ENCODE measurements around the gene ATP11C. TPM values are rescaled to one million over a fixed set of nuclear protein-coding genes. Genes with fewer than 3 reads are reported as not detected.

The ATP11C gene
- total RNA-seq = 21.6 TPM
- polyA plus RNA-seq = 14.6 TPM
- long read RNA-seq, donor 1 = 0 reads
- long read RNA-seq, donor 2 = 0 reads
- long read RNA-seq, donor 3 = 0 reads
- long read RNA-seq, donor 4, partial matches to known transcripts = 0 of 1 reads
- long read RNA-seq, donor 4, other reads (novel, unspliced or antisense) = 0 of 1 reads
- long read RNA-seq, donor 5 = 0 reads
- long read RNA-seq, donor 6 = 0 reads
- long read RNA-seq, donor 7 = 0 reads
- long read RNA-seq, donor 8 = 0 reads
- long read RNA-seq, donor 9 = 0 reads
- long read RNA-seq, donor 10 = 0 reads

DNA sequence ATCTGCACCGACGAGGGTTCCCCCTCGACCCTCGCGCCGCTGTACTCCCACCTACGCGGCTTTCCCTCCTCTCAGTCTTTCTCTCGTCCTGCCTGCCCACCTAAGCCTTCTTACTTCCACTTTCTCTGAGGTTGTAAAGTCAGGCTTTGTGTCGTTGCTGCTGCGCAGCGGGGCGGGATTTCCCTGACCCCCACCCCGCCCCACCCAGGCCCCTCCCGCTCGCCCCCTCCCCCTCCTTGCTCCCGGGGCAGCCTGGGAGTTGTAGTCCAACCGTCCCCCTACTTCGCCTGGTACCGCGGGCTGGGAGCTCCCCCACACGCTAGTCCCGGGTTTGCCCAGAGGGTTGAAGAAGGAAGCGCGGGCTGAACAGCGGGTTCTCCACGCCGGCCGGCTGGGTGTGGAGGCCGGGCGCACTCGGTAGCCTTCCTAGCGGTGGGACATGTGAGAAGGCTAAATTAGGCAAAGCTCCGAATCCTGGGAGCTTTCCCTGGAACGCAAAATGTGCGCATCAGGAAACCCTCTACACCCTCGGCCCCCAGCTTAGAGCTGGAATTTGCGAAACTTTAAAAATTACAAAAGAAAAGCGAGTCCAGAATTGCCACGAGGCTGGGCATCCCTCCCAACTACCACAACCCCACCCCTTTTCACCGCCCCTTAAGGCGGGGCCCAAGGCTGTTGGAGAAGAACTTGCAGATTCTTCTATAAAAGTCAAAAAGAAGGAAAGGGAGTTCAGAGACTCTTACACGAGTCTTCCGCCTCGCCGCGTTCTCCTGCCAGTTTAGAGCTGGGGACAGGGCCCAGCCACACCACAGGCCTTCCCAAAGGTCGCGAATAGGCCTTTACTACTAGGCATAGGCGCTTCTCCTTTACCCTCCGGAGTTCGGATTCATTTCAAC is at the start of gene ATP11C:
Gene ATP11C, minus strand, starts transcription at position 153 of the 896 bp plus-strand sequence. CDS start 1,011 bp downstream, outside the sequence.
- DNase-seq (ENCODE audit: low read depth in 6 of 9, low spot score in 9 of 9) = peak; percentile 47 to 89 (median 70)
- H3K4me1 ChIP-seq (ENCODE audit: control insufficient read depth in 2 of 2, insufficient read depth in 2 of 2, low read length in 2 of 2) = peaks cover 2 to 7% of the 10 kb centered on the region in 2 donors
- H3K4me3 ChIP-seq (ENCODE audit: low read length in 2 of 2) = peak within 1 kb of the TSS; percentile 63 to 69
- no peaks in the 10 kb centered on the region for H3K27me3 ChIP-seq (ENCODE audit: control insufficient read depth in 2 of 2, insufficient read depth in 1 of 2, low read length in 1 of 2)
- WGBS = 2% methylated on average over 52 of the region's 52 CpGs
- no peaks in the 10 kb centered on the region for H3K36me3 ChIP-seq (ENCODE audit: control insufficient read depth in 2 of 2, insufficient read depth in 2 of 2, low read length in 1 of 2)
- no peaks in the 10 kb centered on the region for H3K9me3 ChIP-seq (ENCODE audit: control insufficient read depth in 2 of 2, insufficient read depth in 1 of 2, low read length in 1 of 2)
- H3K27ac ChIP-seq (ENCODE audit: low read depth in 1 of 2, low read length in 1 of 2) = peak within 1 kb of the TSS; percentile 94 to 98

DNA sequence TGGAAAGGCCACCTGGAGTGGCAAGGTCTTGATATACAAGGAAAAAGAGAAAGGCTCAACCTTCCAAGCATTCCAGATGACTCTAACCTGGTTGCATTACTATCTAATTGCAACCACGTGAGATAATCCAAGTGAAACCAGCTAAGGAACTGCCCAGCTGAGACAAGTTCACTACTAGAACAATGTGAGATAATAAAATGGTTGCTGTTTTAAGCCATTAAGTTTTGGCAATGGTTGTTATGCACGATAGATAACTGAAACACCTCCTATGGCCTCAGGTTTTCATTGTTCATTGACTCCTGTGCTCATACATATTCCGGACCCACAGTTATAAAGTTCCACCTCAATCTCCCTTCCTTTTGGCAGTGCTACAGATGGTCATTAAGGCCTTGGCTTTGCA is 41.6 kb upstream of the ATP11C start:
- H3K27me3 ChIP-seq (ENCODE audit: control insufficient read depth in 2 of 2, insufficient read depth in 1 of 2, low read length in 1 of 2) = peaks cover 0 to 5% of the 10 kb centered on the region in 2 donors
- H3K27ac ChIP-seq (ENCODE audit: low read depth in 1 of 2, low read length in 1 of 2) = no peak overlapping the region
- no peaks in the 10 kb centered on the region for H3K36me3 ChIP-seq (ENCODE audit: control insufficient read depth in 2 of 2, insufficient read depth in 2 of 2, low read length in 1 of 2)
- no peaks in the 10 kb centered on the region for H3K9me3 ChIP-seq (ENCODE audit: control insufficient read depth in 2 of 2, insufficient read depth in 1 of 2, low read length in 1 of 2)
- WGBS = 94% methylated on average over 3 of the region's 3 CpGs
- no peaks in the 10 kb centered on the region for H3K4me1 ChIP-seq (ENCODE audit: control insufficient read depth in 2 of 2, insufficient read depth in 2 of 2, low read length in 2 of 2)
- H3K4me3 ChIP-seq (ENCODE audit: low read length in 2 of 2) = no peak overlapping the region
- DNase-seq (ENCODE audit: low read depth in 6 of 9, low spot score in 9 of 9) = no peak

DNA sequence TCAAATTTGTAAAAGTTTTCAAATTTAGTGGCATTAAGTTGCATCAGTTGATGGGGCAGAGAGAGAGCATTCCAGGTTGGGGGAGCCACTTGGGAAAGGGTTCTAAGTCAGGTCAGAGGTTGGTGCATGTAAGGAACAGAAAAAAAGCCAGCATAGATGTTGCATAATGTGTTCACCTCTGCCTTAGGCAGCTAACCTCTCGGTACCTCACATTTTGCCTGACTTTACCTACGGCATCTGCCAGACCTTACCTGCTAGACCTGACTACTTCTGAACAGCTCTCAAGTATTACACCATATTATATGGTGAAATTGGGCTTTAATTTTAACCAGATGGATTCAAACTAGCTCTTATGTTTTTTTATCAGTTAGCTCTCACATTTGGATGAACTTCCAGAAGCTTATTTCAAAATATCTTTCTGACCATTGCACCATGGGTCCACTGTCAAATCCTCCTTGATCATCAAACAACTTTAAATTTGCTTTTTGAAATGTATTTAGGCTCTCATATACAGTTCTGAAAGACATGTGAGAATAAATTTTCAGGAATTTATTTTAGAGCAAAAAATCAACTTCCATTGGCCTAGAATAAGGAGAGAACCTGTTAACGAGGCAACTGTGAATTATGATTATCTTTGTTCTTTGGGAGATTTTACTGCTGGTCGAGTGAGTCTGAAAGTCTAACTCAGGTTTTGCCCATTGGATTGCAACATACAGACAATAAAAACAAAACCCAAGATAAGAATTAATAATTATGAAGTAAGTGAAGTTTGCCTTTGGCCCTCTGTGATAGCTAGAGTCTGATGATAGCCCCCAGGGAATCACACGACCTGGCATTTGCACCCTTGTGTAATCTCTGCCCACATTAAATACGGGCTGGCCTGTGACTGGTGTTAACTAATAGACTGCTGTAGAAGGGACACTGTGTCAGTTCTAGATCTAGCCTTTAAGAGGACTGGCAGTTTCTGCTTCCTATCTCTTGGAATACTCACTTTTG is 40.1 kb upstream of the ATP11C start:
- Histone ChIP-seq H3K4me1 (ENCODE audit: control insufficient read depth in 2 of 2, insufficient read depth in 2 of 2, low read length in 2 of 2) (no peaks in the 10 kb centered on the region), H3K9me3 (ENCODE audit: control insufficient read depth in 2 of 2, insufficient read depth in 1 of 2, low read length in 1 of 2) (no peaks in the 10 kb centered on the region), H3K36me3 (ENCODE audit: control insufficient read depth in 2 of 2, insufficient read depth in 2 of 2, low read length in 1 of 2) (no peaks in the 10 kb centered on the region), H3K27ac (ENCODE audit: low read depth in 1 of 2, low read length in 1 of 2) (no peak overlapping the region), H3K27me3 (ENCODE audit: control insufficient read depth in 2 of 2, insufficient read depth in 1 of 2, low read length in 1 of 2) (peaks cover 0 to 5% of the 10 kb centered on the region in 2 donors), H3K4me3 (ENCODE audit: low read length in 2 of 2) (no peak overlapping the region)
- no peak for DNase-seq (ENCODE audit: low read depth in 6 of 9, low spot score in 9 of 9)
- WGBS = 93% methylated on average over 6 of the region's 6 CpGs

DNA sequence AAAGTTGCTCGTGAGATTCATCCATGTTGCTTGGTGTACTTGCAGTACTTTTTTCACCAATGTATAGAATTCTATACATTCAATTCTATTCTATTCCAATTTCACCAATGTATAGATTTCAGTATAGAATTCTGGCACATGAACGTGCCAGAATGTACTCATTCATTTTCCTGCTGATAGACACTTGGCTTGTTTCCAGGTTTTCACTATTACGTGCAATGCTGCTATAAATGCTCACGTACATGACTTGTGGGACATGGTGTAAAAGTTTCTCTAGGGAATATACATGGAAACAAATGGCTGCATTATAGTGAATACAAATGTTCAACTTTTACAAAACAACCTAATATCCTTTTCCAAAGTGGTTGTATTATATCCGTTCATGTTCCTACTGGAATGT is 39.3 kb upstream of the ATP11C start:
- H3K9me3 ChIP-seq (ENCODE audit: control insufficient read depth in 2 of 2, insufficient read depth in 1 of 2, low read length in 1 of 2) = no peaks in the 10 kb centered on the region
- H3K36me3 ChIP-seq (ENCODE audit: control insufficient read depth in 2 of 2, insufficient read depth in 2 of 2, low read length in 1 of 2) = no peaks in the 10 kb centered on the region
- H3K4me1 ChIP-seq (ENCODE audit: control insufficient read depth in 2 of 2, insufficient read depth in 2 of 2, low read length in 2 of 2) = no peaks in the 10 kb centered on the region
- H3K4me3 ChIP-seq (ENCODE audit: low read length in 2 of 2) = no peak overlapping the region
- no peak for DNase-seq (ENCODE audit: low read depth in 6 of 9, low spot score in 9 of 9)
- WGBS = 89% methylated on average over 5 of the region's 5 CpGs
- H3K27me3 ChIP-seq (ENCODE audit: control insufficient read depth in 2 of 2, insufficient read depth in 1 of 2, low read length in 1 of 2) = peaks cover 0 to 5% of the 10 kb centered on the region in 2 donors
- H3K27ac ChIP-seq (ENCODE audit: low read depth in 1 of 2, low read length in 1 of 2) = no peak overlapping the region

DNA sequence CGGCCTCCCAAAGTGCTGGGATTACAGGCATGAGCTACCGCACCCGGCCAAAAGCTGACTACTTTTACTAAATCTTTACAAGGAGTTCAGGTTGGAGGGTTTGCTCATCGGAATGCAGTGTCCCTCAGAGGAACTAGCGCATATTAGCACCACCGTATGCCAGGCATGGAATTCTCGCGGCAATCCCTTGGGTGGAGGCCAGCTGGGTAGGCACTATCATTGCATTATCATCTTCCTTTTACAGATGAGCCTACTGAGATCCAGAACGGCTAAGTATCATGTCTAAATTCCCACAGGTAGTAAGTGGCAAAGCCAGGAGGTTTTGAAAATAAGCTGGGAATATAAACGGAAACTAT is 38.5 kb upstream of the ATP11C start:
- Histone ChIP-seq H3K4me1 (ENCODE audit: control insufficient read depth in 2 of 2, insufficient read depth in 2 of 2, low read length in 2 of 2) (no peaks in the 10 kb centered on the region), H3K36me3 (ENCODE audit: control insufficient read depth in 2 of 2, insufficient read depth in 2 of 2, low read length in 1 of 2) (no peaks in the 10 kb centered on the region), H3K4me3 (ENCODE audit: low read length in 2 of 2) (no peak overlapping the region), H3K9me3 (ENCODE audit: control insufficient read depth in 2 of 2, insufficient read depth in 1 of 2, low read length in 1 of 2) (no peaks in the 10 kb centered on the region), H3K27me3 (ENCODE audit: control insufficient read depth in 2 of 2, insufficient read depth in 1 of 2, low read length in 1 of 2) (peaks cover 0 to 5% of the 10 kb centered on the region in 2 donors), H3K27ac (ENCODE audit: low read depth in 1 of 2, low read length in 1 of 2) (no peak overlapping the region)
- no peak for DNase-seq (ENCODE audit: low read depth in 6 of 9, low spot score in 9 of 9)
- WGBS = 53% methylated on average over 10 of the region's 10 CpGs

DNA sequence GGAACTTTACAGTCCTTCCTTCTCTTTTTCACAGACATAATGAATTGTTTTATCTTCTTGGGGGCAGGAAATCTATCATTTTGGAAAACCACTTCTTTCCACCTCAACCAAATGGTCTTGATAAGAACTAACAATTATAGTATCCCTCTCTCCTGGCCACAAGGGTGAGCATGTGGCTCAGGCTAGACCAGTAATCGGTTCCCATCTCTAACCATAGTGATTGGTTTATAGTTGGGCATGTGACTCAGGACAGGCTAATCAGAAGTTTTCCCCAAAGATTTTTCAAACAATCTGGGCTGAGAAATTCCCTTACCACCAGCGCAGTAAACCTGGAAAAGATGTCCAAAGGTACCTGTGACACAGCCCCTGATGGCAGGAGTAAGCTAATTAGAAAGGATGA is 36.4 kb upstream of the ATP11C start:
- Histone ChIP-seq H3K4me3 (ENCODE audit: low read length in 2 of 2) (no peak overlapping the region), H3K4me1 (ENCODE audit: control insufficient read depth in 2 of 2, insufficient read depth in 2 of 2, low read length in 2 of 2) (no peaks in the 10 kb centered on the region), H3K9me3 (ENCODE audit: control insufficient read depth in 2 of 2, insufficient read depth in 1 of 2, low read length in 1 of 2) (no peaks in the 10 kb centered on the region), H3K36me3 (ENCODE audit: control insufficient read depth in 2 of 2, insufficient read depth in 2 of 2, low read length in 1 of 2) (no peaks in the 10 kb centered on the region), H3K27ac (ENCODE audit: low read depth in 1 of 2, low read length in 1 of 2) (no peak overlapping the region), H3K27me3 (ENCODE audit: control insufficient read depth in 2 of 2, insufficient read depth in 1 of 2, low read length in 1 of 2) (peaks cover 0 to 5% of the 10 kb centered on the region in 2 donors)
- no peak for DNase-seq (ENCODE audit: low read depth in 6 of 9, low spot score in 9 of 9)
- WGBS = 94% methylated on average over 2 of the region's 2 CpGs

DNA sequence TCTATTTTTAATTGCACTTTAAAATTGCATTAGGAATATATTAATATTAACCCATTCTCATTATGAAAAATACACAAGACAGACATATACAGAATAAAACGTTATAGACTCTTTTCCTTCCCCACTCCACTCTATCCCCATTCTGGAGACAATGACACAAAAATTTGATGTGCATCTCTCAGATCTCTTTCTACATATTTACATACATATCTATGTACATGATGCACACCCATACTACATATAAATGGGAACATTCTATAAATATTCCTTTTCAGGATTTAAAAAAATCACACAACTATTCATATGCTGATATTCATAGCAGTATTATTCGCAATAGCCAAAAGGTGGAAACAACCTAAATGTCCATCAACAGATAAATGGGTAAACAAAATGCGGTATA is 34.9 kb upstream of the ATP11C start:
- H3K27ac ChIP-seq (ENCODE audit: low read depth in 1 of 2, low read length in 1 of 2) = no peak overlapping the region
- no peaks in the 10 kb centered on the region for H3K4me1 ChIP-seq (ENCODE audit: control insufficient read depth in 2 of 2, insufficient read depth in 2 of 2, low read length in 2 of 2)
- WGBS = 94% methylated on average over 3 of the region's 3 CpGs
- no peak overlapping the region for H3K4me3 ChIP-seq (ENCODE audit: low read length in 2 of 2)
- H3K36me3 ChIP-seq (ENCODE audit: control insufficient read depth in 2 of 2, insufficient read depth in 2 of 2, low read length in 1 of 2) = no peaks in the 10 kb centered on the region
- DNase-seq (ENCODE audit: low read depth in 6 of 9, low spot score in 9 of 9) = no peak
- no peaks in the 10 kb centered on the region for H3K9me3 ChIP-seq (ENCODE audit: control insufficient read depth in 2 of 2, insufficient read depth in 1 of 2, low read length in 1 of 2)
- peaks cover 0 to 5% of the 10 kb centered on the region in 2 donors for H3K27me3 ChIP-seq (ENCODE audit: control insufficient read depth in 2 of 2, insufficient read depth in 1 of 2, low read length in 1 of 2)

DNA sequence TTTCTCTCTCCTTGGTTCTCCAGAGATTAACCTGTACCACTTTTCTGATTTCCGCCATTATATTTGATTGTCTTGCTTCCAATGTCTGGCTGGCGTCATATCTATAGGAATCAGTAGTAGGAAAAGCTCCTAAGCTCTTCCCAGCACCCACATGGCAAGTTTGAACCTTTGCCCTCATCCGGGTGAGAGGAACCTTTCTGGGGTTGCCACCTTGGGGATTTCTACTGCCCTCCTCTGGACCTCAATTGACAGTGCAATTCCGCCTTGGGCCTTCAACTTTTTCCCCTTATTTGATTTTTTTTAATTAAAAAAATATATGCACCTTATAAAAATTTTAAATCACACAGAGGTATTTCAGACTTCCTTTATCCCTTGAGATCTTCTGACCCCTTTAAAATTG is 34.4 kb upstream of the ATP11C start:
- no peaks in the 10 kb centered on the region for H3K36me3 ChIP-seq (ENCODE audit: control insufficient read depth in 2 of 2, insufficient read depth in 2 of 2, low read length in 1 of 2)
- H3K4me1 ChIP-seq (ENCODE audit: control insufficient read depth in 2 of 2, insufficient read depth in 2 of 2, low read length in 2 of 2) = no peaks in the 10 kb centered on the region

More for the DNA sequence above, 34.4 kb upstream of the ATP11C start:
- WGBS = 90% methylated on average over 4 of the region's 4 CpGs
- Histone ChIP-seq H3K9me3 (ENCODE audit: control insufficient read depth in 2 of 2, insufficient read depth in 1 of 2, low read length in 1 of 2) (no peaks in the 10 kb centered on the region), H3K4me3 (ENCODE audit: low read length in 2 of 2) (no peak overlapping the region), H3K27ac (ENCODE audit: low read depth in 1 of 2, low read length in 1 of 2) (no peak overlapping the region), H3K27me3 (ENCODE audit: control insufficient read depth in 2 of 2, insufficient read depth in 1 of 2, low read length in 1 of 2) (peaks cover 0 to 5% of the 10 kb centered on the region in 2 donors)
- no peak for DNase-seq (ENCODE audit: low read depth in 6 of 9, low spot score in 9 of 9)

Data from thymus (tissue), 14 donors.